ENCODE data around the gene SLC40A1. TPM values are rescaled to one million over a fixed set of nuclear protein-coding genes. Genes with fewer than 3 reads are reported as not detected.
A peak's percentile ranks its signal among the peaks of the same experiment; 100 is the strongest.

SLC40A1 gene
- total RNA-seq, 2 experiments from 2014 or later: 4.1 to 4.6 TPM

DNA sequence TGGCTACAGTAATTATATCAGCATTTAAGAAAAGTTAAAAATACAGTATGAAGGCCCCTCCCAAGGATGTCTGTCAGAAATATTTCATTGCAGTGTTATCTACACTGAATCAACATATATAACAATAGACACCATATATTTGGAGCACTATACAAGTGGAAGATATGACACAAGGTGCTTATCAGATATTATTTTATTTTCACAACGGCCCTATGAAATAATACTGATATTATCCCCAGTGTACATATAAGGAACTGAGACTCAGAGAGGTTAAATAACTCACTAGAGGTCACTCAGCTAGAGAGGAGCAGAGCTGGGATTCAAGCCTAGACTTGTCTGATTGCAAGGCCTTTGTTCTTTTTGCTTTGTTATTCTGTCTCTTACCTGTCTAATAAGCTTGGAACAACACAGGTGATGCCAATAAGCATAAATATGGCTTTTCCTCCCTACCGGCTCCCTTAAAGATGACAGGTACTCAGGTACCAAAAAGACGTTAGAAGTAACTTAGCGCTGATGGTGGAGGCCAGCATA, 4.7 kb upstream of the SLC40A1 start:
- no peak overlapping the region for H3K27ac Mint-ChIP-seq
- H3K36me3 Mint-ChIP-seq: peaks cover 2% of the 10 kb centered on the region
- ATAC-seq (ENCODE audit: low read depth) (no peak), DNase-seq (no peak)
- no peaks in the 10 kb centered on the region for H3K9me3 Mint-ChIP-seq
- peaks cover 6% of the 10 kb centered on the region for H3K4me1 Mint-ChIP-seq
- POLR2A ChIA-PET: no interaction called here
- H3K27me3 Mint-ChIP-seq: peaks cover 30% of the 10 kb centered on the region
- no peak overlapping the region for H3K4me3 Mint-ChIP-seq

DNA sequence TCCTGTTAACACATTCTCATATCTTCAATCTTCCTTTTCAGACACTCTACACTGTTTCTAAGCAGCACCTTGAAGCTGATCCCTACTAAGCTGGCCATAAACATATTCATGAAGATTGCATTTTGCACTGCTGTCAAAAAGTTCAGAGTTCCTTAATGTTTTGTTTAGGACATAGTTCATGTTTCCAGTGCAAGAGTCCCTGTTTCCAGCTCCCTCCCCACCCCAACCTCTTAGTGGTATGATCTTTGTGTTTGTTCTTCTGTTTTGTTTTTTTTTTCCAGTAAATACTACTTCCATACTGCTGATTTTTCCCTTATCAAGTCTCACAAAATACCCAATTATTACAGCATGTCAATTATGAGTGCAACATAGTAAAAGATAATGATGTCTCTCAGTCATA, 4.1 kb upstream of the SLC40A1 start:
- Mint-ChIP-seq H3K4me3 (no peak overlapping the region), H3K36me3 (no peaks in the 10 kb centered on the region), H3K27ac (no peak overlapping the region), H3K4me1 (peaks cover 10% of the 10 kb centered on the region), H3K27me3 (peaks cover 30% of the 10 kb centered on the region), H3K9me3 (peaks cover 1% of the 10 kb centered on the region)
- POLR2A ChIA-PET: no interaction called here
- ATAC-seq (ENCODE audit: low read depth) (no peak), DNase-seq (no peak)

DNA sequence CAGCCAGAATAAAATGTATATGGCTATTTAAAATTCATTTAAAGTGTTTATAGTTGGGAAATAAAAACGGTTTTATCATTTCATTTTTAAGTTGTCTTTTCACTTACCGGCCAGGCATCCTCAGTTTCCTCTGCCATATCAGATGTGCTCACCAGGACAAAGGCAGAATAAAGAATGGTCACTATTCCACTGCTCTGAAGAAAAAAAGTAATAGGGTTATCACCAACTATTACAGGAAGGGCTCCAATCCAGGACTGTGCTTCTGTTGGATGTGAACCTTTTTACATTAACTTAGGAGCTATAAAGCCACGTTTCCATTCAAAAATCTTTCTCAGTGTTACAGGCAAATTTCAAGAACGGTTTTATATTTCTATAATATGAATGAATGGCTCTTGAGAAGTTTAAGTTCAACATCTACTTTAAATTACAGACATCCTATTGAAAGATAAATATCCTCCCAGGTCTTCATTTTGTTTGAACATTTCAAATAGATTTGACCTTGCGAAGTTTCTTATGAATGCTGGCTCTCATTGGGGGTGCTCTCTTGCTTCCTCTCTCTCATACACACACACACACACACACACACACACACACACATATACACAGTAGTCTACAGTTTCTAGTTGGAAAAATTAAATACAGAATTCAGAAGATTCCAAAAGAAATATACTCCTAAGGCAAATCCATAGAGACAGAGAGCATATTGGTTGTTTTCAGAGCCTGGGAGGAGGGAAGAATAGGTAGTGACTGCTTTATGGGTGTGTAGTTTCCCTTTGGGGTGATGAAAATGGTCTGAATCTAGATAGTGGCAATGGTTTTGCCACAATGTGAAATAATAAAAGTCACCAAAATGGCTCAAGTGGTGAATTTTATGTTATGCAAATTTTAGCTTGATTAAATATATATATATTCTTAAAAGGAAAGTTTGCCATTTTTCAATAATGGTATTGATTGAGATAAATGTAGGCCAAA, 2.9 kb upstream of the SLC40A1 start:
- ATAC-seq (ENCODE audit: low read depth) (no peak), DNase-seq (no peak)
- Mint-ChIP-seq H3K4me3 (no peak overlapping the region), H3K27me3 (peaks cover 30% of the 10 kb centered on the region), H3K36me3 (no peaks in the 10 kb centered on the region), H3K27ac (no peak overlapping the region), H3K9me3 (peaks cover 1% of the 10 kb centered on the region), H3K4me1 (peaks cover 12% of the 10 kb centered on the region)
- POLR2A ChIA-PET: no interaction called here

DNA sequence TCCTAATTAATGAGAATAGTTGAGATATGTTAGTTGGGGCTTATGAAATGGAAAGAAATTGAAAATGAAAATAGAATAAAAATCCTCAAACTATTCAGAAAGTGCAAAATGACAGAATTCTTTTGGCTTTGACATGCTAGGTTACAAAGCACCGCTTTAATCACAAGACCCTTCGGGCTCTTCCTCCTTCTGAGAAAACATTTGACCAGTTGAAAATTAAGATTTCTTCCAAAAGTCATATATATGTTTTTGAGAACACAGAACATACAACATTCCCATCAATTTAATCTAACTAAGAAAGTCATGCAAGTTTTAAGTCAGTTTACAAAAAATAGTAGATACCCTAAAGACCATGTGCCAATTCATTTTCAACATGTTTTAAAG, 2.2 kb upstream of the SLC40A1 start:
- Mint-ChIP-seq H3K4me3 (no peak overlapping the region), H3K27ac (no peak overlapping the region), H3K9me3 (peaks cover 1% of the 10 kb centered on the region), H3K36me3 (no peaks in the 10 kb centered on the region), H3K27me3 (peaks cover 30% of the 10 kb centered on the region), H3K4me1 (peaks cover 12% of the 10 kb centered on the region)
- DNase-seq: no peak
- POLR2A ChIA-PET: no interaction called here
- ATAC-seq (ENCODE audit: low read depth): no peak

DNA sequence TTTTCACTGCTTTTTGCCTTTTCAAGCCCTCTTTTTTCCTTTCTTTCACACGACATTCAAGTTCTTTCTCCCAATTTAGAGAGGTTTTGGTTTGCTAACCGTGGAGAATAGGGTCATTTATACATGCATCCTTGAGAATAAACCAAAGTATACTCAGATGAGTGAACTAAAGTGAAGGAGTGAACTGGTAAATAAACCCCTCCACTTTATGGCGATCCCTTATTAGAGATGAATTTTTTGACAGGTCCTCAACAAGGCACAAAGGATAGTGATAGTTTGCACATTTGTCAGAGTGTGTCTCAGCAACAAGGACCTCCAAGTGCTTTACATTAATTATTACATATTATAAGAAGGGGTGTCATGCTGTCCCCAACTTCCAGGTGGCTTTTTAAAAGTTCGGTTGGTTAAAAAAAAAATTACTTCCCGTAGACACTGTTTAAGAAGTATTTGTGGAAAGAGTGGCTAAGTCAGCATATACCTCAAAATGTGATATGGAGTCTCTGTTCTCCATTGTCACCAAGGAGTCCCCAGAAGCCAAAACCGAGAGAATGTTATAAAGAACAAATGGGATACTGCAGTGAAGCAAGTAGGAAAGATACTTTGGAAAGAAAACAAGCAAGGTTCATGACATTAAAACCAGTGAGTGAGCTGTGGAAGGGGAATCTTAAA, 1.7 kb upstream of the SLC40A1 start:
- H3K4me3 Mint-ChIP-seq: peak overlapping the region; percentile 75
- peaks cover 12% of the 10 kb centered on the region for H3K4me1 Mint-ChIP-seq
- peaks cover 1% of the 10 kb centered on the region for H3K9me3 Mint-ChIP-seq
- H3K27me3 Mint-ChIP-seq: peaks cover 30% of the 10 kb centered on the region
- H3K36me3 Mint-ChIP-seq: no peaks in the 10 kb centered on the region
- POLR2A ChIA-PET: no interaction called here
- no peak overlapping the region for H3K27ac Mint-ChIP-seq
- DNase-seq (no peak), ATAC-seq (ENCODE audit: low read depth) (no peak)

DNA sequence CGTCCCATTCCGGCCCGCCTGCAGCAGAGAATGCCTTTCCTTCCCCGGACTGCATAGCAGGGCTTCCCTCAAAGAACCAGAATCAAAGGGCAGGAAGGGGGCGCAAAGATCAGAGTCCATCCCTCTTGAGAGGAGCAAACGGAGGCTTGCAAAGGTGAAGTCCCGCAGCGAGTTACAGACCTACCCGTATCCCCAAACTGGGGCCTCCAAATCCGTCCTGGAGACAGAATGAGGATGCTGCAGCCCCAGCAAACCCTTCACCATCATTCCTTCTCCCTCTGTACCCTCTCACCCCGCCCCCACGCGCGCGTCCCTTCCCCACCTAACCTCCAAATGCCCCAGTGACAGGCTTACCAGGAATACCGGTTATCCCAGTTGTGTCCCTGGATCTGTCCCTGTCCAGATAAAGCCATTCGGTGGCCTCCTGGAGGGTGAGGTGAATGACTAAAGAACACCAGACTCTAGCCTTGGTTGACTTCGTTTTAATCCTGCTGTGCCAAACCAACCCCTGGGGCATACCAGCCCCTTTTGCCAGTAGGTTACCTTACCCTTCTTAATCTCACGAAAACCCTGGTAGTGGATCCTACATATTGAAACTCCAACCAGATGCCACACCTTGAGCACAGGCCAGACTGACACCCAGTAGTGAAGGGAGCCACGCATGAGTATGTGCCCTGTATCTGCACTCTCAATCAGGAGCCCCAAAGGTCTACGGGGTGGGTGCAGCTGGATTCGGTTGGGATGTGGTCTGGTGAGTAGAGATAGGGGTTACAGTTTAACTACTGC, 961 bp upstream of the SLC40A1 start:
- peak; percentile 10 for ATAC-seq (ENCODE audit: low read depth)
- POLR2A ChIA-PET: interaction anchor here (1.4 kb wide), 1 partner anchor 76 kb away, joined by 8 read pairs; no protein-coding TSS in a partner anchor
- H3K4me1 Mint-ChIP-seq: peaks cover 12% of the 10 kb centered on the region
- DNase-seq: peak; percentile 23
- peaks cover 1% of the 10 kb centered on the region for H3K9me3 Mint-ChIP-seq
- H3K27me3 Mint-ChIP-seq: peaks cover 30% of the 10 kb centered on the region
- peak overlapping the region; percentile 75 for H3K4me3 Mint-ChIP-seq
- H3K27ac Mint-ChIP-seq: no peak overlapping the region
- H3K36me3 Mint-ChIP-seq: no peaks in the 10 kb centered on the region

DNA sequence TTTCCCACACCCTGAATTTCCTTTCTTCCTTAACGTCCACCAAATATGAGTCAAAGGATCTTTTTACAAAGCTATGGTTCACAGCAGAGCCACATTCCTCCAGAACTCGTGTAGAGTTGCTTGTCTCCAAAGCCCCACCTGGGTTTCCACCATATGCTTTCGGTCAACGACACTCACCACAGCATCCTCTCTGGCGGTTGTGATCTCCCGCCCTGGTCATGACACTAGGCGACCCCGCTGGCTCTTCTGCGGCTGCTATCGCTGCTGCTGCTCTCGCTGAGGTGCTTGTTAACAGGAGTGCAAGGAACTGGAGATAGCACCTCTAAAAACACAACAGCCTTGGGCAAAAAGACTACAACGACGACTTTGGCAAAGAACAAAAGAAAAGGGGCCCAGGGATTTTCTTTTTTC, 340 bp downstream of the SLC40A1 start:
- Mint-ChIP-seq H3K4me3 (peak overlapping the region; percentile 77), H3K27me3 (peaks cover 28% of the 10 kb centered on the region), H3K36me3 (no peaks in the 10 kb centered on the region), H3K27ac (peak overlapping the region; percentile 32), H3K9me3 (peaks cover 1% of the 10 kb centered on the region), H3K4me1 (peaks cover 12% of the 10 kb centered on the region)
- POLR2A ChIA-PET: interaction anchor here (0.6 to 1.4 kb wide), 3 partner anchors 12 to 182 kb away, joined by 3 to 8 read pairs (median 6); partner anchors contain the start of gene OSGEPL1
- ATAC-seq (ENCODE audit: low read depth) (peak; percentile 51), DNase-seq (peak; percentile 45)

DNA sequence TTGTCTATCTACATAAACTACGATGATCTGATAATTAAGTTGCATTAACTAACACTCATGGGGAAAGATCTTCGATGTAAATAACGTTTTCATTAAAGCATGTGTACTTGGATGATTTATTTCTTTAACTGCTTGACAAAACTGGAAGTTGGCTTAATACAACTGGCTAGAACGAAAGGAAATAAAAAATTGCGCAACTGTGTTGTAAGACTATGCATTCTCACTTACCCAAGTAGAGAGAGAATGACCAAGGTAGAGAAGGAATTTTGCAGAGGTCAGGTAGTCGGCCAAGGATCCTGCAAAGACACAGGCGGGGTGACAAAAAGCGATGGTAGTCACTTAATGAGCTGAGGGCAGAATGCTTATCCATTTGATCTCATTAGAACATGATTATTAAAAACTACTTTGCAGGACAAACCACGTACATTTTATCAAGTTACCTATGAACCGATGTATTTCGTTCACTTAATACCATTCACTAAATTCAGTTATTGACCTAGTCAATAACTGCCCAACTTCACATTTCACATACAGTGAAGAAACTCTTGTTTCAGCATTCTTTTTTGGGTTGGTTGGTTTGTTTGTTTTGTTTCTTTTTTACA, 900 bp downstream of the SLC40A1 start:
- POLR2A ChIA-PET: interaction anchor here (1.4 kb wide), 1 partner anchor 78 kb away, joined by 8 read pairs; no protein-coding TSS in a partner anchor
- peaks cover 26% of the 10 kb centered on the region for H3K27me3 Mint-ChIP-seq
- peaks cover 1% of the 10 kb centered on the region for H3K9me3 Mint-ChIP-seq
- H3K4me1 Mint-ChIP-seq: peaks cover 12% of the 10 kb centered on the region
- no peaks in the 10 kb centered on the region for H3K36me3 Mint-ChIP-seq
- no peak for ATAC-seq (ENCODE audit: low read depth)
- H3K4me3 Mint-ChIP-seq: peak overlapping the region; percentile 77
- no peak for DNase-seq
- no peak overlapping the region for H3K27ac Mint-ChIP-seq

DNA sequence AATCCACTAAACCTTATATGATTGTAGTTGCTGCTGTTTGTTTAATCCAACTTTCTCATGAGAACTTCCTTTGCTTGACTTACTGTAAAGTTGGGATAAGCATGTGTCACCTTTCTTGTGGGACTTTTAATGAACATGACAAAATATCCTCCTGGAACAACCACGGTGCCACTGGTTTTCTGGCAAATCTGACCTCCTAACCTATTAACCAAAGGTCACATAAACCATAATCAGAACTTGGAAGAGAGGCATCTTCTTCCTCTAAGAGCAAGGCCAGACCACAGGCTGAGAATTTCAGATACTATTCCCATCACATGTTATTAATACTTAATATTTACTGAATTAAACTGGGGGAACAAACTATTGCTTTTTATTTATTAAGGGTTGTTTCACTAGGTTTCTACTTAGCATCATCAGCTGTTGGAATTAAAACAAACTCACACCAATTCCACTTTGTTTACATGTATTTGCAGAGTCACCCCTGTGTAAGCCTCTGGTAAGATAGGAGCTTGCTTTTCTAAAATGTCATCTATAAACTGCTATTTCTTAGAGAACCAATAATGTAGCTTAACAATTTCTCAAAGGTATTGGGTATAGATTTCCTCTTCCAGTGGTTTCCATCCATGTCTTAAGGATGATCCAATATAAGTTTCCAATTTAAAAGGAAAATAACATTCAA, 2.2 kb downstream of the SLC40A1 start:
- H3K4me3 Mint-ChIP-seq: no peak overlapping the region
- H3K4me1 Mint-ChIP-seq: peaks cover 12% of the 10 kb centered on the region
- no peak overlapping the region for H3K27ac Mint-ChIP-seq
- H3K27me3 Mint-ChIP-seq: peaks cover 20% of the 10 kb centered on the region
- POLR2A ChIA-PET: no interaction called here
- no peak for ATAC-seq (ENCODE audit: low read depth)
- DNase-seq: no peak
- H3K9me3 Mint-ChIP-seq: peaks cover 1% of the 10 kb centered on the region
- H3K36me3 Mint-ChIP-seq: no peaks in the 10 kb centered on the region

DNA sequence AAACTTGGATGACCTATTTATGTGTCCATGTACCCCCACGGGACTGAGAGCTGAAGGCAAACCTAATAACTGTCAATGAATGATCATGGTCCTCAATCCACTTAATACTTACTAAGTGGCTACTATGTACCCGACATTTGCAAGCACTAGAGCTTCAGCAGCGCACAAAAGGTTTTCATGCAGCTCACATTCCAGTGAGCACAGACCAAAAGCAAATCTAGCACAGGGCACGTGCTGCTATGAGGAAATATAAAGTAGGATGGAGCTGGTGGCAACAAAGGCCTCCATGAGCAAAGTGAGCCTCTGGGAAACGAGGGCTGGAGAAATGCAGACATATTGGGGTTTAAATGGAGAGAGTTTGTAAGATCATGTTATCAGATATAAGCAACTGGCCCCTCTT, 3.5 kb downstream of the SLC40A1 start:
- no peak for ATAC-seq (ENCODE audit: low read depth)
- DNase-seq: no peak
- Mint-ChIP-seq H3K36me3 (no peaks in the 10 kb centered on the region), H3K27me3 (peaks cover 10% of the 10 kb centered on the region), H3K4me1 (peaks cover 9% of the 10 kb centered on the region), H3K9me3 (peaks cover 1% of the 10 kb centered on the region), H3K27ac (no peak overlapping the region), H3K4me3 (no peak overlapping the region)
- POLR2A ChIA-PET: no interaction called here

DNA sequence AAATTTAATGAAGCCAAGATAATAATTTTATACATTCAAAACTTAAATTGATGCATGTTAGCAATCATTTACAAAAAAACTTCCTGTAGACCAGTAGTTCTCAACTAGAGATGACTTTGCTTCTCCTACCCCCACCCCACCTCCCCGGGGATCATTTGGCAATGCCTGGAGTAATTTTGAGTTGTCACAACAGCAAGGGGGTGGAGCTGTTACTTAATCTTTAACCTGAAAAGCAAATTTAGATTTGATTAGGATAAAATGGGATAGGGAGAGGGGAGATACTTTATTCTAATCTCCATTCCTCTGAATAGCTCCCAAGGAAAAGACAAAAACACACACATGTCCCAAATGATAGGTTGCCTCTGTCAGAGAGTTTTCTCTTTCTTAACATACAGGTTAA, 4.2 kb downstream of the SLC40A1 start:
- Mint-ChIP-seq H3K27me3 (peaks cover 3% of the 10 kb centered on the region), H3K4me1 (peaks cover 7% of the 10 kb centered on the region), H3K36me3 (no peaks in the 10 kb centered on the region)

DNA sequence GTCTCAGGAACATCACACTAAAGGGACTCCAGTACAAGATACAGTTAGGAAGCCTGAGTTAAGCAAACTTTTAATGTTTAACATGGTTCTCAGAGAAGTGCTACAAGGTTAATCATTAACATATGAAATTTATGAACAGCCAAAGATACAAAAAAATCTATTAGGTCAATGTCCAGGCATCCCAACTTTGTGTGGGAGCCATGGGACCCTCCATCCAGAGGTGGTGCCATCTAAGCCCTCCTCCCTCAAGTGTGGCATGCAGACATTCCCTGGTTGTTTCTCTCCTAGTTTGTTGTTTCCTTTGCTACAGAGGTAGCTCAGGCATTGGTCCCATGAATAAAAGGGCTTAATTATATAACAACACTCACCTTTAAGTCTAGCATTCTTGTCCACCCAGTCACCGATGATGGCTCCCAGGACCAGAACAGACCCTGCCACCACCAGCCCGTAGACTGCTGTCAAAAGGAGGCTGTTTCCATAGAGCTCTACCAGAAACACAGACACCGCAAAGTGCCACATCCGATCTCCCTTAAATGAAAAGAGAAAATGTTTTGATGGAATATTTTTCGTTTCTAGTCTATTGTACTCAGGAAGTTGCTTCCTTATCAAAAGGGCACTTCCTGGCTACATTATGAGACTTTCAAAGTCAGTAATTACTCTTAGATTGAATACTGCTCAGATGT, 5.7 kb downstream of the SLC40A1 start:
- H3K9me3 Mint-ChIP-seq: no peaks in the 10 kb centered on the region
- no peak overlapping the region for H3K4me3 Mint-ChIP-seq
- H3K36me3 Mint-ChIP-seq: no peaks in the 10 kb centered on the region
- no peak for ATAC-seq (ENCODE audit: low read depth)
- H3K4me1 Mint-ChIP-seq: peaks cover 2% of the 10 kb centered on the region
- no peak for DNase-seq
- no peak overlapping the region for H3K27ac Mint-ChIP-seq
- POLR2A ChIA-PET: no interaction called here
- H3K27me3 Mint-ChIP-seq: no peaks in the 10 kb centered on the region

More for the DNA sequence above, 4.2 kb downstream of the SLC40A1 start:
- Mint-ChIP-seq H3K9me3 (peaks cover 1% of the 10 kb centered on the region), H3K4me3 (no peak overlapping the region), H3K27ac (no peak overlapping the region)
- POLR2A ChIA-PET: no interaction called here
- no peak for ATAC-seq (ENCODE audit: low read depth)
- no peak for DNase-seq
